Sigmoid colon (tissue), 4 donors: Measurements from ENCODE around the gene GPR27.

Source experiments
- CTCF ChIP-seq, 4 experiments: fragments of 450-650 bp in 3 of 4; fragments of 200-600 bp in 1 of 4; IDR thresholded peaks; one replicate each; pipeline ENCODE4 v1.5.1; 2016 to 2019; ENCODE audit warnings: antibody characterized with exemption in 4 of 4, mild to moderate bottlenecking in 3 of 4, moderate library complexity in 2 of 4
- POLR2A ChIP-seq, 2 donors: fragments of 450-650 bp; IDR thresholded peaks; one replicate each; pipeline ENCODE4 v1.6.1; 2016; ENCODE audit warnings: antibody characterized with exemption in 2 of 2, mild to moderate bottlenecking in 2 of 2, moderate library complexity in 2 of 2
- POLR2AphosphoS5 ChIP-seq, 4 donors: sonication (generic); formaldehyde crosslinking; IDR thresholded peaks; one replicate each; pipeline ENCODE4 v1.6.1; 2017; ENCODE audit warnings: antibody characterized with exemption in 4 of 4

GRCh38 chr3:71709908-71710511 lies 43.6 kb upstream of the GPR27 start:
- TF ChIP-seq CTCF (IDR thresholded peaks at IDR 0.05) (no peak), POLR2A (IDR thresholded peaks at IDR 0.05) (no peak), POLR2AphosphoS5 (IDR thresholded peaks at IDR 0.05) (no peak)
